ENCODE measurements around the gene RTEL1. TPM values are rescaled to one million over a fixed set of nuclear protein-coding genes. Genes with fewer than 3 reads are reported as not detected.

Gene RTEL1
- polyA plus RNA-seq, 3 donors = 1.0 to 15.5 (median 4.8) TPM

DNA sequence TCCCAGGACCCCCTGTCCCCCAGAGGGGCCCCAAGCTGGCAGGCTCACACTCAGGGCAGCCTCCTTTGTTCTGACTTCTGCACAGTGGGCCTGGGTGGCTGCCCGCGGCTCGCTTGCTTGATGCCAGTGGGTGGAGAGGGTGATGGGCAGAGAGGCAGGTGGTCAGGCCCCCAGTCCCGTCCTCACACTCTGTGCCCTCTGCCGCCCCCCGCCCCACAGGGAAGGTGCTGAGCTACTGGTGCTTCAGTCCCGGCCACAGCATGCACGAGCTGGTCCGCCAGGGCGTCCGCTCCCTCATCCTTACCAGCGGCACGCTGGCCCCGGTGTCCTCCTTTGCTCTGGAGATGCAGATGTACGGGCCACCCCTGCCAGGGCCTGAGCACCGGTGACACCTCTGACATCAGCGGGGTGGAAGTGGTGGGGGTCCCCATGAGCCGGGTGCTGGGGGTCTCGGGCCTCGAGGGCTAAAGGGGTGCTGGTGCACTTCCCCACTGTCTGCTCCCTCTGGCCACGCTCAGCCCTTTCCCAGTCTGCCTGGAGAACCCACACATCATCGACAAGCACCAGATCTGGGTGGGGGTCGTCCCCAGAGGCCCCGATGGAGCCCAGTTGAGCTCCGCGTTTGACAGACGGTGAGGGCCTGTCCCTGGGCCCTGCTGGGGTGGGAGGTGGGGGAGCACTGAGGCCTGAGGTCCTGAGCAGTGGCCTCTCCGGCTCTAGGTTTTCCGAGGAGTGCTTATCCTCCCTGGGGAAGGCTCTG, 29.5 kb downstream of the RTEL1 start:
- Histone ChIP-seq H2AFZ (ENCODE audit: insufficient read depth, low read depth, low read length, poor library complexity, severe bottlenecking) (no peak overlapping the region), H3K9me3 (replicated peaks in 1 of 2; ENCODE audit: control insufficient read depth in 1 of 2, insufficient read depth in 1 of 2, low read length in 2 of 2) (no peaks in the 10 kb centered on the region), H3K27ac (ENCODE audit: low read depth in 1 of 2, low read length in 2 of 2) (peak overlapping the region; percentile 94 to 96), H3K4me1 (ENCODE audit: control insufficient read depth in 1 of 2, insufficient read depth in 2 of 2, low read length in 2 of 2) (peaks cover 31 to 41% of the 10 kb centered on the region in 2 donors), H3K4me2 (replicated peaks; ENCODE audit: extremely low read depth, low read length, poor library complexity, severe bottlenecking) (peak overlapping the region; percentile 72), H3K27me3 (ENCODE audit: control insufficient read depth in 2 of 2, insufficient read depth in 2 of 2, low read length in 2 of 2) (no peaks in the 10 kb centered on the region), H3K36me3 (replicated peaks in 1 of 2; ENCODE audit: control insufficient read depth in 1 of 2, insufficient read depth in 2 of 2, low read length in 2 of 2) (peaks cover 1 to 2% of the 10 kb centered on the region in 2 donors), H3K79me2 (ENCODE audit: insufficient read depth, low read length) (no peaks in the 10 kb centered on the region), H3K4me3 (replicated peaks in 1 of 3; ENCODE audit: low read depth in 2 of 3, low read length in 3 of 3) (peak overlapping the region in 2 of 3 experiments; percentile 4 to 62), H3K9ac (ENCODE audit: insufficient read depth, low read length, poor library complexity, severe bottlenecking) (peak overlapping the region; percentile 81), H4K20me1 (ENCODE audit: insufficient read depth, low read length) (no peaks in the 10 kb centered on the region)
- peaks cover 11 to 16% of the 10 kb centered on the region in 2 donors for H3K36me3 Mint-ChIP-seq
- H3K9me3 Mint-ChIP-seq = peaks cover 0 to 2% (median 0%) of the 10 kb centered on the region in 7 donors
- intact Hi-C loops (cut with micrococcal nuclease) = loop anchor here in 1 of 2 donors (2.0 kb wide), 1 partner anchor 19 kb away; the partner anchor contains the start of gene ARFRP1
- peaks cover 35% of the 10 kb centered on the region for H3K4me1 Mint-ChIP-seq
- peak overlapping the region; percentile 92 to 96 (median 95) for H3K27ac Mint-ChIP-seq
- no peak for DNase-seq
- H3K27me3 Mint-ChIP-seq (ENCODE audit: low read depth in 3 of 3) = peaks cover 0 to 3% (median 0%) of the 10 kb centered on the region in 3 donors
- H3K4me3 Mint-ChIP-seq = peak overlapping the region; percentile 34 to 73
- WGBS (ENCODE audit: insufficient coverage) = 94% methylated on average over 25 of the region's 29 CpGs
- TF ChIP-seq, protein P1, sequence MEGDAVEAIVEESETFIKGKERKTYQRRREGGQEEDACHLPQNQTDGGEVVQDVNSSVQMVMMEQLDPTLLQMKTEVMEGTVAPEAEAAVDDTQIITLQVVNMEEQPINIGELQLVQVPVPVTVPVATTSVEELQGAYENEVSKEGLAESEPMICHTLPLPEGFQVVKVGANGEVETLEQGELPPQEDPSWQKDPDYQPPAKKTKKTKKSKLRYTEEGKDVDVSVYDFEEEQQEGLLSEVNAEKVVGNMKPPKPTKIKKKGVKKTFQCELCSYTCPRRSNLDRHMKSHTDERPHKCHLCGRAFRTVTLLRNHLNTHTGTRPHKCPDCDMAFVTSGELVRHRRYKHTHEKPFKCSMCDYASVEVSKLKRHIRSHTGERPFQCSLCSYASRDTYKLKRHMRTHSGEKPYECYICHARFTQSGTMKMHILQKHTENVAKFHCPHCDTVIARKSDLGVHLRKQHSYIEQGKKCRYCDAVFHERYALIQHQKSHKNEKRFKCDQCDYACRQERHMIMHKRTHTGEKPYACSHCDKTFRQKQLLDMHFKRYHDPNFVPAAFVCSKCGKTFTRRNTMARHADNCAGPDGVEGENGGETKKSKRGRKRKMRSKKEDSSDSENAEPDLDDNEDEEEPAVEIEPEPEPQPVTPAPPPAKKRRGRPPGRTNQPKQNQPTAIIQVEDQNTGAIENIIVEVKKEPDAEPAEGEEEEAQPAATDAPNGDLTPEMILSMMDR (IDR thresholded peaks at IDR 0.05) = no peak

DNA sequence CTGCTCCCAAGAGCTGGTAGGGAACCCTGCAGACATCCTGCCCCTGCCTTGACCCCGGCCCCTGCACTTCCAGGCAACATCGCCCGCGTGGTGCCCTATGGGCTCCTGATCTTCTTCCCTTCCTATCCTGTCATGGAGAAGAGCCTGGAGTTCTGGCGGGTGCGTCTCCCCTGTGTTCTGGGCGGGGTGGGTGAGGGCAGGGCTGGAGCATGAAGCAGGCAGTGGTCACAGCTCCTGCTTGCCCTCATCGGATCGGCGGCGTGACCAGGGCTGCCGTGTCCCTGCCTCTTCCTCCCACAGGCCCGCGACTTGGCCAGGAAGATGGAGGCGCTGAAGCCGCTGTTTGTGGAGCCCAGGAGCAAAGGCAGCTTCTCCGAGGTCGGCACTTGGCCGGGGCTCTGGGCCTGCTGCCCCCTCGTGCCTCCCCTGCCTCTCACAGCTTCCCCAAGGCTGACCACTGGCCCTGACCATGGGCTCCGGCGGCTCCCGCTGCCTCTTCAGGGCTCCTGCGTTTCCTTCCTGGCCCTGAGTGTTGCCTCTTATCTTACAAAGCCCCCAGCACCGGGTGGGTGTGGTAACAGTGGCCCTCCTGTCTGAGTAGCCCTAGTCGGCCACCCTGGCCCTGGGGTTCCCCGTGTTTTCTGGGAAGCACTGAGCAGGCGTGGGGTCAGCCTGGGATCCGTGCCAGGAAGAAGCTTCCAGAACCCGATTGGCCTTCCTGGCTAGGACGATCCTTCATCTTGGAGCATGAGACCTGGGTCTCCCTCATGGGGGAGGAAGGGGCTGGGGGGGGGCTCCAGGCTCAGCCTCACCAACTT, 30.3 kb downstream of the RTEL1 start:
- peaks cover 31 to 37% of the 10 kb centered on the region in 2 donors for H3K4me1 ChIP-seq (ENCODE audit: control insufficient read depth in 1 of 2, insufficient read depth in 2 of 2, low read length in 2 of 2)
- intact Hi-C loops (cut with micrococcal nuclease) = no loop called here
- no peak for DNase-seq
- no peaks in the 10 kb centered on the region for H3K79me2 ChIP-seq (ENCODE audit: insufficient read depth, low read length)
- H3K4me3 ChIP-seq (replicated peaks in 1 of 3; ENCODE audit: low read depth in 2 of 3, low read length in 3 of 3) = no peak overlapping the region
- no peaks in the 10 kb centered on the region for H3K9me3 ChIP-seq (replicated peaks in 1 of 2; ENCODE audit: control insufficient read depth in 1 of 2, insufficient read depth in 1 of 2, low read length in 2 of 2)
- H3K9ac ChIP-seq (ENCODE audit: insufficient read depth, low read length, poor library complexity, severe bottlenecking) = no peak overlapping the region
- Mint-ChIP-seq H3K36me3 (peaks cover 11 to 16% of the 10 kb centered on the region in 2 donors), H3K4me1 (peaks cover 35% of the 10 kb centered on the region), H3K4me3 (no peak overlapping the region), H3K27me3 (ENCODE audit: low read depth in 3 of 3) (peaks cover 0 to 3% (median 0%) of the 10 kb centered on the region in 3 donors), H3K27ac (peak overlapping the region in 5 of 7 donors; percentile 14 to 95 (median 93)), H3K9me3 (peaks cover 0 to 2% (median 0%) of the 10 kb centered on the region in 7 donors)
- no peaks in the 10 kb centered on the region for H4K20me1 ChIP-seq (ENCODE audit: insufficient read depth, low read length)
- H2AFZ ChIP-seq (ENCODE audit: insufficient read depth, low read depth, low read length, poor library complexity, severe bottlenecking) = no peak overlapping the region
- WGBS (ENCODE audit: insufficient coverage) = 89% methylated on average over 25 of the region's 31 CpGs
- TF ChIP-seq, protein P1 (IDR thresholded peaks at IDR 0.05) = no peak
- peak overlapping the region in 1 of 2 donors; percentile 94 for H3K27ac ChIP-seq (ENCODE audit: low read depth in 1 of 2, low read length in 2 of 2)
- peaks cover 0 to 2% of the 10 kb centered on the region in 2 donors for H3K36me3 ChIP-seq (replicated peaks in 1 of 2; ENCODE audit: control insufficient read depth in 1 of 2, insufficient read depth in 2 of 2, low read length in 2 of 2)
- no peak overlapping the region for H3K4me2 ChIP-seq (replicated peaks; ENCODE audit: extremely low read depth, low read length, poor library complexity, severe bottlenecking)
- no peaks in the 10 kb centered on the region for H3K27me3 ChIP-seq (ENCODE audit: control insufficient read depth in 2 of 2, insufficient read depth in 2 of 2, low read length in 2 of 2)
